Measurements from ENCODE around the gene BFSP2. TPM values are rescaled to one million over a fixed set of nuclear protein-coding genes. Genes with fewer than 3 reads are reported as not detected.

BFSP2 gene
- total RNA-seq, 1 experiment from 2014 or later = not detected

DNA sequence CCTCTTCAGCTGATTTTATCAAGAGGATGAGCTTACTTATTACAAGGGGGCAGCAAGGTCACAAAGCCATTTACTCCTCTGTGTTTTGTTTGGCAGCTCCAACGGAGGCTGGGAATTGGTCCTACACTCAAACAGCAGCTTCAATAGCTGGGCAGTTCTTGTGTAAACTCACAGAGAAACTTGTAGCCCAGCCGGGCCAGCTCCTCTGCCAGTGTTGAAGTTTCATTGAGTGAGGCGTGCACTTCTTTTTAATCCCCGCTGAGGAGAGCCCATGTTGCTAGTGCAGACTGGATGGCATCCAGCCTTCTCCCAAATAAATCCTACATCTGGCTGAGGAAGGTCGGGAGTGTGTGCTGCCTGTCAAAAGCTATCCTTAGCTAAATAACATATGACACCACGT lies 59.5 kb downstream of the BFSP2 start:
- ChIA-PET POLR2A (no interaction called here), CTCF (no interaction called here)
- Mint-ChIP-seq H3K27me3 (ENCODE audit: insufficient read depth, unreplicated experiment) (no peaks in the 10 kb centered on the region), H3K27ac (ENCODE audit: unreplicated experiment) (peak overlapping the region; percentile 31), H3K9me3 (ENCODE audit: unreplicated experiment) (no peaks in the 10 kb centered on the region), H3K4me3 (ENCODE audit: unreplicated experiment) (no peak overlapping the region), H3K36me3 (ENCODE audit: insufficient read depth, unreplicated experiment) (peaks cover 6% of the 10 kb centered on the region), H3K4me1 (ENCODE audit: low read depth, unreplicated experiment) (peaks cover 46% of the 10 kb centered on the region)
- no peak for TF ChIP-seq CTCF (IDR thresholded peaks at IDR 0.05; ENCODE audit: insufficient read depth in 1 of 2, low read depth in 1 of 2, low read length in 1 of 2, severe bottlenecking in 1 of 2, unreplicated experiment in 1 of 2)
- no peaks in the 10 kb centered on the region for H3K27me3 ChIP-seq (replicated peaks; ENCODE audit: control insufficient read depth, insufficient read depth, low read length)
- no TSS peak for BruUV-seq (replicated peaks)
- no peak for DNase-seq
- H3K4me3 ChIP-seq (ENCODE audit: low read depth, low read length) = no peak overlapping the region
- no peaks in the 10 kb centered on the region for H3K9me3 ChIP-seq
- H3K36me3 ChIP-seq (ENCODE audit: control insufficient read depth, insufficient read depth, low read length) = no peaks in the 10 kb centered on the region
- H3K4me1 ChIP-seq = peaks cover 78% of the 10 kb centered on the region
- intact Hi-C loops (cut with micrococcal nuclease; ENCODE audit: unreplicated experiment) = no loop called here

- DNase-seq = no peak
- POLR2A ChIA-PET = no interaction called here
These were observed 61.0 kb downstream of the BFSP2 start for GRCh38 chr3:133460809-133461208.

GRCh38 chr3:133461291-133461690 lies 61.4 kb downstream of the BFSP2 start:
- TF ChIP-seq CTCF (IDR thresholded peaks at IDR 0.05; ENCODE audit: insufficient read depth in 1 of 2, low read depth in 1 of 2, low read length in 1 of 2, severe bottlenecking in 1 of 2, unreplicated experiment in 1 of 2) = no peak
- Mint-ChIP-seq H3K27ac (ENCODE audit: unreplicated experiment) (peak overlapping the region; percentile 91), H3K4me1 (ENCODE audit: low read depth, unreplicated experiment) (peaks cover 34% of the 10 kb centered on the region), H3K36me3 (ENCODE audit: insufficient read depth, unreplicated experiment) (peaks cover 6% of the 10 kb centered on the region), H3K9me3 (ENCODE audit: unreplicated experiment) (no peaks in the 10 kb centered on the region), H3K27me3 (ENCODE audit: insufficient read depth, unreplicated experiment) (no peaks in the 10 kb centered on the region), H3K4me3 (ENCODE audit: unreplicated experiment) (peak overlapping the region; percentile 5)
- ChIA-PET CTCF (no interaction called here), POLR2A (no interaction called here)
- Histone ChIP-seq H3K4me1 (peaks cover 61% of the 10 kb centered on the region), H3K27me3 (replicated peaks; ENCODE audit: control insufficient read depth, insufficient read depth, low read length) (no peaks in the 10 kb centered on the region), H3K4me3 (ENCODE audit: low read depth, low read length) (no peak overlapping the region), H3K36me3 (ENCODE audit: control insufficient read depth, insufficient read depth, low read length) (no peaks in the 10 kb centered on the region), H3K9me3 (no peaks in the 10 kb centered on the region)
- no TSS peak for BruUV-seq (replicated peaks)
- peak; percentile 57 to 75 for DNase-seq
- intact Hi-C loops (cut with micrococcal nuclease; ENCODE audit: unreplicated experiment) = loop anchor here (1.0 kb wide), 2 partner anchors 8 to 16 kb away; no protein-coding TSS in a partner anchor

More at GRCh38 chr3:133460809-133461208, 61.0 kb downstream of the BFSP2 start:
- peak overlapping the region; percentile 91 for H3K27ac Mint-ChIP-seq (ENCODE audit: unreplicated experiment)
- no TSS peak for BruUV-seq (replicated peaks)
- Histone ChIP-seq H3K27me3 (replicated peaks; ENCODE audit: control insufficient read depth, insufficient read depth, low read length) (no peaks in the 10 kb centered on the region), H3K4me1 (peaks cover 66% of the 10 kb centered on the region), H3K4me3 (ENCODE audit: low read depth, low read length) (no peak overlapping the region), H3K36me3 (ENCODE audit: control insufficient read depth, insufficient read depth, low read length) (no peaks in the 10 kb centered on the region), H3K9me3 (no peaks in the 10 kb centered on the region)
- CTCF ChIA-PET = no interaction called here
- intact Hi-C loops (cut with micrococcal nuclease; ENCODE audit: unreplicated experiment) = loop anchor here (1.0 kb wide), 2 partner anchors 8 to 16 kb away; no protein-coding TSS in a partner anchor
- H3K27me3 Mint-ChIP-seq (ENCODE audit: insufficient read depth, unreplicated experiment) = no peaks in the 10 kb centered on the region
- peaks cover 6% of the 10 kb centered on the region for H3K36me3 Mint-ChIP-seq (ENCODE audit: insufficient read depth, unreplicated experiment)
- no peaks in the 10 kb centered on the region for H3K9me3 Mint-ChIP-seq (ENCODE audit: unreplicated experiment)
- H3K4me3 Mint-ChIP-seq (ENCODE audit: unreplicated experiment) = peak overlapping the region; percentile 5
- H3K4me1 Mint-ChIP-seq (ENCODE audit: low read depth, unreplicated experiment) = peaks cover 38% of the 10 kb centered on the region
- no peak for TF ChIP-seq CTCF (IDR thresholded peaks at IDR 0.05; ENCODE audit: insufficient read depth in 1 of 2, low read depth in 1 of 2, low read length in 1 of 2, severe bottlenecking in 1 of 2, unreplicated experiment in 1 of 2)

All from Caco-2 (cell line).